A549 (cell line): Measurements from ENCODE around the gene C2orf42. TPM values are rescaled to one million over a fixed set of nuclear protein-coding genes. Genes with fewer than 3 reads are reported as not detected.

Experiments
- ATAC-seq, 2 experiments: fragments of 200-7000 bp in 1 of 2; fragments of >200 bp in 1 of 2; cut with Nextera tagmentation in 1 of 2; cut with Tn5 transposase in 1 of 2; 3 replicates each; pipeline versions ENCODE4 v1.8.0 to v1.9.1; 2018 to 2020; ENCODE audit warnings: mild to moderate bottlenecking in 1 of 2, moderate library complexity in 1 of 2
- CTCF ChIA-PET: fragments of 300-600 bp; sonication (Branson Sonifier 250); formaldehyde crosslinking; extraction: SDS; loops from one replicate; lab custom pipeline; 2021; ENCODE audit warnings: antibody characterized with exemption, inconsistent platforms; lab: Yijun Ruan, JAX
- POLR2A ChIA-PET: fragments of 350-600 bp; formaldehyde crosslinking; extraction: SDS; loops from one replicate; lab custom pipeline; 2021; ENCODE audit warnings: antibody characterized with exemption, inconsistent platforms; lab: Yijun Ruan, JAX
- DNase-seq, 2 experiments: peaks; one replicate each; pipeline versions ENCODE4 v3.0.0 to v3.0.0-alpha.2; 2011 to 2016; ENCODE audit warnings: low read depth in 1 of 2, low spot score in 1 of 2
- FAIRE-seq: peaks from 2 replicates; lab custom pipeline; 2011; peaks lifted over from hg19 to GRCh38; lab: Jason Lieb, UNC
- H3K27ac ChIP-seq, 2 experiments: fragments of >200 bp; sonication (Bioruptor Twin); formaldehyde crosslinking; 3 replicates each; pipeline ENCODE4 v1.5.1; 2016 to 2017
- H3K4me1 ChIP-seq: fragments of >200 bp; sonication (Bioruptor Twin); formaldehyde crosslinking; 3 replicates; pipeline ENCODE4 v1.6.1; 2016
- H3K4me2 ChIP-seq: fragments of >200 bp; sonication (Bioruptor Twin); formaldehyde crosslinking; 3 replicates; pipeline ENCODE4 v1.6.1; 2016
- H3K4me3 ChIP-seq: fragments of >200 bp; sonication (Bioruptor Twin); formaldehyde crosslinking; 3 replicates; pipeline ENCODE4 v1.5.1; 2016
- H3K9me3 ChIP-seq: fragments of >200 bp; sonication (Bioruptor Twin); formaldehyde crosslinking; 3 replicates; pipeline ENCODE4 v1.6.1; 2016
- EHMT2 ChIP-seq: fragments of 200-600 bp; sonication (generic); IDR thresholded peaks from 2 replicates; pipeline ENCODE4 v1.6.1; 2016; ENCODE audit warnings: antibody characterized with exemption, low read depth, mild to moderate bottlenecking, moderate library complexity
- FOXS1 ChIP-seq: fragments of 250-450 bp; sonication (Bioruptor Pico); IDR thresholded peaks from 2 replicates; pipeline ENCODE4 v1.5.0; 2020; ENCODE audit warnings: mild to moderate bottlenecking, moderate library complexity
- HOXA7 ChIP-seq: fragments of 250-450 bp; sonication (Bioruptor Pico); IDR thresholded peaks from 2 replicates; pipeline ENCODE4 v1.5.0; 2020; ENCODE audit warnings: mild to moderate bottlenecking, moderate library complexity
- HOXB13 ChIP-seq: fragments of 250-450 bp; sonication (Bioruptor Pico); IDR thresholded peaks from 2 replicates; pipeline ENCODE4 v1.5.0; 2020; ENCODE audit warnings: low read depth, mild to moderate bottlenecking, moderate library complexity
- RARB ChIP-seq: fragments of 250-450 bp; sonication (Bioruptor Pico); IDR thresholded peaks from 2 replicates; pipeline ENCODE4 v1.8.0; 2021; ENCODE audit warnings: mild to moderate bottlenecking, moderate library complexity
- RCOR1 ChIP-seq: fragments of 150-350 bp; IDR thresholded peaks from 2 replicates; pipeline ENCODE4 v1.6.1; 2014; ENCODE audit warnings: antibody characterized with exemption, low read length, low read depth
- RNF2 ChIP-seq: fragments of 200-600 bp; sonication (generic); IDR thresholded peaks from 2 replicates; pipeline ENCODE4 v1.6.1; 2016; ENCODE audit warnings: low read depth, mild to moderate bottlenecking, antibody characterized with exemption, moderate library complexity, borderline replicate concordance
- ZNF302 ChIP-seq: fragments of 250-450 bp; sonication (Bioruptor Pico); IDR thresholded peaks from 2 replicates; pipeline ENCODE4 v1.9.0; 2021; ENCODE audit warnings: inconsistent platforms, mild to moderate bottlenecking, moderate library complexity
- WGBS: methylation state at CpG from one replicate; pipeline ENCODE4 v1.1.6; 2017; ENCODE audit errors: missing lambda C conversion rate; 5-methylcytosine and 5-hydroxymethylcytosine counted together
- polyA plus RNA-seq, 4 experiments: library from polyadenylated mRNA; depleted of rRNA in 3 of 4; stranded (reverse); fragments of >200 nt; fragmentation: RNase III in 1 of 4; extraction: RNeasy Plus Mini Kit Qiagen cat#74134 plus additional on column Dnase treatment in 1 of 4; gene quantifications; 2 replicates in 3 of 4; 3 replicates in 1 of 4; pipeline ENCODE4 v1.2.3, GENCODE V29; 2011 to 2017
- TF ChIP-seq, protein P1 (sequence below): fragments of 200-600 bp; sonication (generic); IDR thresholded peaks from 2 replicates; pipeline ENCODE4 v1.6.1; 2016; ENCODE audit warnings: antibody characterized with exemption, mild to moderate bottlenecking, moderate library complexity
- TF ChIP-seq, protein P2 (sequence below): fragments of 250-450 bp; sonication (Bioruptor Pico); IDR thresholded peaks from 2 replicates; pipeline ENCODE4 v1.5.0; 2020; ENCODE audit warnings: low read depth, mild to moderate bottlenecking, moderate library complexity
- TF ChIP-seq, protein P3 (sequence below): fragments of >200 bp; sonication (Bioruptor Twin); formaldehyde crosslinking; IDR thresholded peaks from 3 replicates; pipeline ENCODE4 v1.5.1; 2016
- TF ChIP-seq, protein P4 (sequence below): fragments of 450-650 bp; IDR thresholded peaks from 2 replicates; pipeline ENCODE4 v1.6.1; 2014; ENCODE audit warnings: antibody characterized with exemption
- TF ChIP-seq, protein P5 (sequence below): fragments of >200 bp; sonication (Bioruptor Twin); formaldehyde crosslinking; IDR thresholded peaks from 2 replicates; pipeline ENCODE4 v1.6.1; 2016

C2orf42 gene
- polyA plus RNA-seq, 2 of the 4 experiments (the other 2 are of a cell fraction): 9.5 to 10.4 TPM

DNA sequence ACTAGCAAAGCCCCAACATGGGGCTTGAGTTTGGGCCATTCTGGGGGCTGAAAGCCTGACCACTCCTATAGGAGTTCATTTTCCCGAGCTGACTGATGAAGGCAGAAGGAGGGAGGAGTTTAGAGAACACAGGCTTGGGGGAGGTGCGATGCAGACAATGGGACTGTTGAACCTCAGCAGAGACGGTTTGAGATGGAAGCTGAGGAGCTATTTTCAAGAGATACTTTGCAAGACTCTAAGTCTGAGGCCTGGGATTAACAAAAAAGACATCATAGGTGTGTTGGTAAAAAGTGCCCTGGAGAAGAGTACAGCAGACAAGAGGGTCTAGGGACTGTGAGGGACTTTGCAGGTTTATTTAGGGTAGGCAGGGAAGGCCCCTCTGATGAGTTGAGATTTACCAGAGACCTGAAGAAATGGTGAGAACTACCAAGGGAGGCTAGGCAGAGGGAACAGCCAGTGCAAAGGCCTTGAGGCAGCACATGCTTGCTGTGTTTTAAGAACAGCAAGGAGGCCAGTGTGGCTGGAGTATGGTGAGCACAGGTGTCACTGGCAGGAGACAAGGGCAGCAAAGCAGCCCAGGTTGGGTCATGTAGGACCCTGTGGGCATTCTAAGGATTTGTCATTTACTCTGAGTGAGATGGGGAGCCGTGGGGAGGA, 71.9 kb downstream of the C2orf42 start:
- no peak for DNase-seq
- no peak for TF ChIP-seq EHMT2
- TF ChIP-seq RARB (CRISPR knock-in tag): no peak
- TF ChIP-seq FOXS1 (CRISPR knock-in tag): no peak
- TF ChIP-seq HOXA7: no peak
- peaks cover 18% of the 10 kb centered on the region for H3K4me1 ChIP-seq
- peak overlapping the region in 1 of 2 experiments; percentile 48; a peak in 3 of 6 replicates for H3K27ac ChIP-seq
- 46% methylated on average over 4 of the region's 4 CpGs for WGBS
- peak overlapping the region; percentile 16; the same call in 1 of the 3 replicates for H3K4me2 ChIP-seq
- no peak for FAIRE-seq
- no peaks in the 10 kb centered on the region for H3K9me3 ChIP-seq
- peak in 1 of 2 experiments; percentile 53; a peak in 2 of 6 replicates for ATAC-seq
- ChIA-PET POLR2A (interaction anchor here (1.1 kb wide), 1 partner anchor 204 kb away, joined by 3 read pairs; the partner anchor contains the start of gene MXD1), CTCF (no interaction called here)
- no peak overlapping the region for H3K4me3 ChIP-seq

DNA sequence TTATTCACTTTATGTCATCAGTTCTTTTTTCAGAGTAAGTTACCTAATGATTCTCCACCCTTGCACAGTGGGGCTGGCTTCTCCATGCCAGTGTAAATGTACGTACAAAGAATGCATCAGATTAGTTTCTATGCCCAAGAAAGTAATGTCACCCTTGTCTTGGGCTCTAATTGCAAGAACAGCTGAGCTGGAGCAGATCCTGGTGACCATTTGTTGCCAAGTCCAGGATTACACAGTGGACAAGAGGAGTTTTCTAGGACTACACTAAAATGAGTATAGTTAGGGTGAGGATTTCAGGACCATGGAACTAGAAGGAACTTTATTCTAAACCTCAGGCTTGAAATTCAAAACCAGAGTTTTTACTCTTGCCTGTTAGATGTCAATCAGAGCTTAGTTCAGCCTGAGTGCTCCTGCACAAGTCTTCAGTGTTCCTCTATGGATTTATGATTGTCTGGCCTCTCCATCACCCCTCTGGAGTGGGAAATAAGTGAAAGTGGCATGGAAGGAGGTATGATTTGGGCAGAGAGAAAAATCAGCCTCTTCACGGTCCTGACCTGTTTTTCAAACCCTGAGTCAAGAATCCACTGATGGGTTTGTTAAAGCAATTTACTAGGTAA, 73.8 kb downstream of the C2orf42 start:
- CTCF ChIA-PET: interaction anchor here (1.0 to 2.2 kb wide), 5 partner anchors 7 to 30 kb away, joined by 4 to 9 read pairs (median 4); no protein-coding TSS in a partner anchor
- no peaks in the 10 kb centered on the region for H3K9me3 ChIP-seq

More for the DNA sequence above, 73.8 kb downstream of the C2orf42 start:
- ATAC-seq: no peak
- TF ChIP-seq, protein P1, sequence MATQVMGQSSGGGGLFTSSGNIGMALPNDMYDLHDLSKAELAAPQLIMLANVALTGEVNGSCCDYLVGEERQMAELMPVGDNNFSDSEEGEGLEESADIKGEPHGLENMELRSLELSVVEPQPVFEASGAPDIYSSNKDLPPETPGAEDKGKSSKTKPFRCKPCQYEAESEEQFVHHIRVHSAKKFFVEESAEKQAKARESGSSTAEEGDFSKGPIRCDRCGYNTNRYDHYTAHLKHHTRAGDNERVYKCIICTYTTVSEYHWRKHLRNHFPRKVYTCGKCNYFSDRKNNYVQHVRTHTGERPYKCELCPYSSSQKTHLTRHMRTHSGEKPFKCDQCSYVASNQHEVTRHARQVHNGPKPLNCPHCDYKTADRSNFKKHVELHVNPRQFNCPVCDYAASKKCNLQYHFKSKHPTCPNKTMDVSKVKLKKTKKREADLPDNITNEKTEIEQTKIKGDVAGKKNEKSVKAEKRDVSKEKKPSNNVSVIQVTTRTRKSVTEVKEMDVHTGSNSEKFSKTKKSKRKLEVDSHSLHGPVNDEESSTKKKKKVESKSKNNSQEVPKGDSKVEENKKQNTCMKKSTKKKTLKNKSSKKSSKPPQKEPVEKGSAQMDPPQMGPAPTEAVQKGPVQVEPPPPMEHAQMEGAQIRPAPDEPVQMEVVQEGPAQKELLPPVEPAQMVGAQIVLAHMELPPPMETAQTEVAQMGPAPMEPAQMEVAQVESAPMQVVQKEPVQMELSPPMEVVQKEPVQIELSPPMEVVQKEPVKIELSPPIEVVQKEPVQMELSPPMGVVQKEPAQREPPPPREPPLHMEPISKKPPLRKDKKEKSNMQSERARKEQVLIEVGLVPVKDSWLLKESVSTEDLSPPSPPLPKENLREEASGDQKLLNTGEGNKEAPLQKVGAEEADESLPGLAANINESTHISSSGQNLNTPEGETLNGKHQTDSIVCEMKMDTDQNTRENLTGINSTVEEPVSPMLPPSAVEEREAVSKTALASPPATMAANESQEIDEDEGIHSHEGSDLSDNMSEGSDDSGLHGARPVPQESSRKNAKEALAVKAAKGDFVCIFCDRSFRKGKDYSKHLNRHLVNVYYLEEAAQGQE: no peak
- TF ChIP-seq, protein P2, sequence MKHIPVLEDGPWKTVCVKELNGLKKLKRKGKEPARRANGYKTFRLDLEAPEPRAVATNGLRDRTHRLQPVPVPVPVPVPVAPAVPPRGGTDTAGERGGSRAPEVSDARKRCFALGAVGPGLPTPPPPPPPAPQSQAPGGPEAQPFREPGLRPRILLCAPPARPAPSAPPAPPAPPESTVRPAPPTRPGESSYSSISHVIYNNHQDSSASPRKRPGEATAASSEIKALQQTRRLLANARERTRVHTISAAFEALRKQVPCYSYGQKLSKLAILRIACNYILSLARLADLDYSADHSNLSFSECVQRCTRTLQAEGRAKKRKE: no peak
- TF ChIP-seq ZNF302 (CRISPR knock-in tag) (no peak), HOXB13 (no peak), RNF2 (no peak), RCOR1 (no peak)
- TF ChIP-seq, protein P3, sequence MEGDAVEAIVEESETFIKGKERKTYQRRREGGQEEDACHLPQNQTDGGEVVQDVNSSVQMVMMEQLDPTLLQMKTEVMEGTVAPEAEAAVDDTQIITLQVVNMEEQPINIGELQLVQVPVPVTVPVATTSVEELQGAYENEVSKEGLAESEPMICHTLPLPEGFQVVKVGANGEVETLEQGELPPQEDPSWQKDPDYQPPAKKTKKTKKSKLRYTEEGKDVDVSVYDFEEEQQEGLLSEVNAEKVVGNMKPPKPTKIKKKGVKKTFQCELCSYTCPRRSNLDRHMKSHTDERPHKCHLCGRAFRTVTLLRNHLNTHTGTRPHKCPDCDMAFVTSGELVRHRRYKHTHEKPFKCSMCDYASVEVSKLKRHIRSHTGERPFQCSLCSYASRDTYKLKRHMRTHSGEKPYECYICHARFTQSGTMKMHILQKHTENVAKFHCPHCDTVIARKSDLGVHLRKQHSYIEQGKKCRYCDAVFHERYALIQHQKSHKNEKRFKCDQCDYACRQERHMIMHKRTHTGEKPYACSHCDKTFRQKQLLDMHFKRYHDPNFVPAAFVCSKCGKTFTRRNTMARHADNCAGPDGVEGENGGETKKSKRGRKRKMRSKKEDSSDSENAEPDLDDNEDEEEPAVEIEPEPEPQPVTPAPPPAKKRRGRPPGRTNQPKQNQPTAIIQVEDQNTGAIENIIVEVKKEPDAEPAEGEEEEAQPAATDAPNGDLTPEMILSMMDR: no peak
- TF ChIP-seq, protein P4, sequence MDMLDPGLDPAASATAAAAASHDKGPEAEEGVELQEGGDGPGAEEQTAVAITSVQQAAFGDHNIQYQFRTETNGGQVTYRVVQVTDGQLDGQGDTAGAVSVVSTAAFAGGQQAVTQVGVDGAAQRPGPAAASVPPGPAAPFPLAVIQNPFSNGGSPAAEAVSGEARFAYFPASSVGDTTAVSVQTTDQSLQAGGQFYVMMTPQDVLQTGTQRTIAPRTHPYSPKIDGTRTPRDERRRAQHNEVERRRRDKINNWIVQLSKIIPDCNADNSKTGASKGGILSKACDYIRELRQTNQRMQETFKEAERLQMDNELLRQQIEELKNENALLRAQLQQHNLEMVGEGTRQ: no peak
- TF ChIP-seq, protein P5, sequence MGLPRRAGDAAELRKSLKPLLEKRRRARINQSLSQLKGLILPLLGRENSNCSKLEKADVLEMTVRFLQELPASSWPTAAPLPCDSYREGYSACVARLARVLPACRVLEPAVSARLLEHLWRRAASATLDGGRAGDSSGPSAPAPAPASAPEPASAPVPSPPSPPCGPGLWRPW: no peak
- POLR2A ChIA-PET: no interaction called here
- H3K4me2 ChIP-seq: no peak overlapping the region
- no peak for DNase-seq
- no peak overlapping the region for H3K4me3 ChIP-seq
- no peak overlapping the region for H3K27ac ChIP-seq
- FAIRE-seq: no peak
- peaks cover 13% of the 10 kb centered on the region for H3K4me1 ChIP-seq
- WGBS: 83% methylated on average over 2 of the region's 2 CpGs
